ENCODE data around the gene SLC4A4.

DNA sequence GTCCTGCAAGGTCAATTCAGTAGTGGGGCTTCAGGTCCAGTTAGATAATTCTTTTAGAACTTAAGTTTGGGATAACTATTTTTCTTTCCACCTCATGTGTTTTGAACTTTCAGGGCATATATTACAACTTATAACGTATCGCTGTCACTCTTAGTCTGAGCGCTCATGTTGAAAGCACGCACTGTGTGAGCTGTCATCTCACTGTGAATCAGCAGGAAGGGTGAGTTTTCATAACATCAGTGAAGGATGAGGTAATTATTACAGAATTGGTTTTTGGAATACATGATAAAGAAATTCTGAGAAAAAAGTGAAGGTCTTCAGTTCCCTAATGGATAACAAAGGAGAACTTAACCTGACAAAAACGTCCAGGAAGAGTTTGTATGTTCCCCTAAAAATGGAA lies 45.1 kb upstream of the SLC4A4 start:
- TF ChIP-seq, protein P1, sequence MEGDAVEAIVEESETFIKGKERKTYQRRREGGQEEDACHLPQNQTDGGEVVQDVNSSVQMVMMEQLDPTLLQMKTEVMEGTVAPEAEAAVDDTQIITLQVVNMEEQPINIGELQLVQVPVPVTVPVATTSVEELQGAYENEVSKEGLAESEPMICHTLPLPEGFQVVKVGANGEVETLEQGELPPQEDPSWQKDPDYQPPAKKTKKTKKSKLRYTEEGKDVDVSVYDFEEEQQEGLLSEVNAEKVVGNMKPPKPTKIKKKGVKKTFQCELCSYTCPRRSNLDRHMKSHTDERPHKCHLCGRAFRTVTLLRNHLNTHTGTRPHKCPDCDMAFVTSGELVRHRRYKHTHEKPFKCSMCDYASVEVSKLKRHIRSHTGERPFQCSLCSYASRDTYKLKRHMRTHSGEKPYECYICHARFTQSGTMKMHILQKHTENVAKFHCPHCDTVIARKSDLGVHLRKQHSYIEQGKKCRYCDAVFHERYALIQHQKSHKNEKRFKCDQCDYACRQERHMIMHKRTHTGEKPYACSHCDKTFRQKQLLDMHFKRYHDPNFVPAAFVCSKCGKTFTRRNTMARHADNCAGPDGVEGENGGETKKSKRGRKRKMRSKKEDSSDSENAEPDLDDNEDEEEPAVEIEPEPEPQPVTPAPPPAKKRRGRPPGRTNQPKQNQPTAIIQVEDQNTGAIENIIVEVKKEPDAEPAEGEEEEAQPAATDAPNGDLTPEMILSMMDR (IDR thresholded peaks at IDR 0.05) = no peak
- TF ChIP-seq POLR2A (IDR thresholded peaks at IDR 0.05) = no peak
